Stimulated activated CD4-positive, alpha-beta T cell treated with anti-CD3 and anti-CD28 coated beads, Interleukin-15, amount 100 ng/mL, for 24 hours (primary cell): ENCODE data around the gene C1R.
"Not testable (repeated sequence)": the region's sequence is repeated elsewhere in the genome, so short reads cannot be mapped to it uniquely, and the experiment has no call there.

ENCODE experiments used
- DNase-seq: peaks from one replicate; pipeline ENCODE4 v3.0.0-alpha.2; 2020

C1R gene

DNA sequence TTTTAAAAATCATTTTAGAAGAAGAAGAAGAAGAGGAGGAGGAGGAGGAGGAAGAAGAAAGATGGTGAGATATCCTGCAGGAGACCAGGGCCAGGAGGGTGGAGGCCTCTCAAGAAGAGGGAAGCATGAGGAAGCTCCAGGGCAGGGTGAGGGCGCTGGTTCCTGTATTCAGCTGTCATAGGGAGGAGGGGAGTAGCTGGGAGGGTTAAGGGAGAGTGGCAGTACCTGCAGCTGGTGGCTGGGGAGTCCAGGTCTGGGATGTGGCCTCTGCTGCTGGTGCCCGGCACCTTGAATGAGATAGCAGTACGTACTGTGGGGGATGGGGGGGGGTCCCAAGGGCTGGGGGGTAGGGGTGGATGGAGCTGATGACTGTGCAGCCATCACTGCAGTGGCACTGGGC, 26.6 kb upstream of the C1R start:
- DNase-seq, result no peak

GRCh38 chr12:7117670-7118069, 25.4 kb upstream of the C1R start:
- DNase-seq, result no peak

DNA sequence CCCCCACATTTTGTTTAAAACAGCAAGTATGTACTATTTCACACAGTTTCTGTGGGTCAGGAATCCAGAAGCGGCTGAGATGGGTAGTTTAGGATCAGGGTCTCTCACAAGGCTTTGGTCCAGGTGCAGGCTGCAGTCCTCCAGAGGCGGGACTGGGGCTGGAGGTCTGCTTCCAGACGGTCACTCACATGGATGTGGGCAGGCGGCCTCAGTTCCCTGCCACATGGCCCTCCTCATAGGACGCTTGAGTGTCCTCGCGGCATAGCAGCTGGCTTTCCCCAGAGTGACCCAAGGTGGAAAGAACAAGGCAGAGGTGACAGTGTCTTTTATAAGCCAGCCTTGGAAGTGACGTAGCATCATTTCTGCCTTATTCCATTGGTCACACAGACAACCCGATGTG, 24.7 kb upstream of the C1R start:
- DNase-seq, result no peak

DNA sequence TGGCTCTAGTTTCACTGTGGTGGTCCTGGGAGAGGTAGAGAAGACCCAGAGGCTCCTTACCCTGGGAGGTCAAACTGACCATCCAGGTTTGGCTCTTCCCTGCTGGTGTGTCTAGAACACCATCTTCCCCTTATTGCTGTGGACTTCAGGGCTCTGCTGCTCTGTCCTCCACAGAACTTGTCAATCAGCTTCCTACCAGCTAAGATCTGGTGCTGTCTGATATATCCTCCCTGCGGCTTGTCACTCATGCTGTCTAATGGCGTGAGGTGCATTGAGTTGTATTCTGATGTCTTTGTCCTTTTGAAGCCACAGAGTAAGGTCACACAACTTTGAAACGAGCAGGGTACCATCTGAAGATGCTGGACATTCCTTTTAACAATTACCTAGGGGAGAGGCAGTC, 24.0 kb upstream of the C1R start:
- DNase-seq, result no peak

- no peak for DNase-seq
Measured at GRCh38 chr12:7114851-7115250, 22.6 kb upstream of the C1R start.

DNA sequence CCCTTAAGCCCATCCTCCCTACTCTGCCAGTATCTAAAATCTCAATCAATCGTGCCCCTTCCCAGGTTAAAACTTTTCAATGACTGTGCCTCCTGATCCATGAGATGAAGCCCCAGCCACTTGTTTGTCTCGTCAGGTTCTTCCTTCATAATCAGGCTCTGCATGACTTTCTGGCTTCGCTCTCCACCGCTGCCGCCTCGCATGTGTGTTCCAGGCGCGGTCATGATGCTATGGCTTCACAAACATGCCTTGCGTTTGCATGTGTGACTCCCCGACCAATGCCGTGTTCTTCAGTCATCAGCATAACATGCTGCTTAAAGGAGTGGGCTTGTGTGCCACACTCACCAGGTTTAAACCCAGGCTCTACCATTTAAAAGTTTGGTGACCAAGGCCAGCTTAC, 21.8 kb upstream of the C1R start:
- DNase-seq, result no peak

GRCh38 chr12:7113389-7113871, 21.2 kb upstream of the C1R start:
- DNase-seq, result peak; percentile 39

- DNase-seq, result no peak
Measured at GRCh38 chr12:7112041-7112440, 19.8 kb upstream of the C1R start.

DNA sequence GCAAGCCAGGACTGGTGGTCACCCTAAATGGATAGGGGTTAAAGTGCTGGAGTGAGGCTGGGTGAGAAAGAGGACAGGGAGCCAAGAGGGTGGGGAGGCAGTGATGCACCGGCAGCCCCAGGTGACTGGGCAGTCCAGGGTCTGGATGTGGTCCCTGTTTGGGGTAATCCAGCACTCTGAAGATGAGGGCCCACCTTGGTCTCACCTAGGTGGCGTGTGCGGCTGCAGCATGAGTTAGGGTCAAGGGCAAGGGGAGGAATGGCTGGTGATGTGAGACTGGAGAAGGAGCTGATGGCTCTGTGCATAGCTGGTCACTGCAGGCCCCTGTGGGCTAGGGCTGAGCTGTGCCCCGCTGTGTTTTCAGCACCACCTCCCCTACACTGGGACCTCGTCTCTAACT, 18.4 kb upstream of the C1R start:
- DNase-seq, result no peak

DNA sequence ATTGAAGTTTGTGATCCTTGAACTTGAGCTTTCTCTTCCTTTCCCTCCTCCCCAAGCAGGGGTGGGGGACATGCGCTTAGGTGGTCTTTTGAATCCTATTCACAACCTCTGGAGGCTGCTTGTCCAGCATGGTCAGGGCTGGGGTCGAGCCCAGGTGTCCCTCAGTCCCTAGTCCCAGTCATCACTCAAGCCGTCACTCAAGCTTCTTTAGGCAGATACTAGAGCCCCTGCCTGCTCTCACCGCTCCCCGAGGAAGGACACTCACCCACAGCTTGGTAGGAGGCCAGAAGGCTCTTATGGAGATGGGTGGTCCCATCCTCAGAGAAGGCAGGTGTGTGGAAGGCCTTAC, 17.3 kb upstream of the C1R start:
- no peak for DNase-seq

DNA sequence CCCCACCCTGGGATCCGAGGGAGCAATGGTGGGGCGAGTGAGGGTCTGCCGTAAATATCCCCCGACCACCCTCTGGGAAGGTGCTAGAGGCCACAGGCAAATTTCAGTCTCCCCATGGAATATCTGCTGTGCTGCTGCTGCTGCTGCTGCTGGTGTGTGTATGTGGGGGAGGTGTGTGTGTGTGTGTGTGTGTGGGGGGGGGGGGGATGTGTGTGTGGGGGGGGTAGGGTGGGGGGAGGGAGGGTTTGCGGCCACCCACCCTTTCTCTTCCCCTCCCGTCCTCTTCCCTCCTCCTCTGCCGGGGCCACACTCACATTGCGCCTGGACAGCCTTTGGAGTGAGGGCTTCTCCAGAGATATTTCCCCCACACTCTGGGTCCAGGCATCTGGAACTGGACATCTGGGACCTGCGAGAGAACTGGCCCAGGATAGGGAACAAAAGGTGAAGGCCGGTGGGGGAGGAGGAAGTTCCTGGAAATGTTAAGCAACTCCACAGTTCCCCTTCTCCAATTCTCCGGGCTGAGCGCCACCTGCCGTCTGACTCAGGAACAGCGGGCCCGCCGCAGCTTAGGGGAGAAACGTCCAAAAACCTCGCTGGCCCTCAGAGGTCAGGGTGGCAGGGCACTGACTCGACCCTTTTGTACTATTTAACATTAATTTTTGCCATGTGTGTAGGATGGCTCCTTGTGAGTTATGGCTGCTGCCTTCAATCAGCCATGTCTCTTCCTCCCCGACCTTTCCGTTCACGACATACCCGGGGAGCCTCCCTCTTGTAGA, 16.7 kb upstream of the C1R start, which contains the start of gene C1RL:
Gene C1RL, minus strand, starts transcription at position 419 of the 776 bp plus-strand sequence. Its CDS starts 34 bp downstream, at position 385.
- DNase-seq, result peak; percentile 89

DNA sequence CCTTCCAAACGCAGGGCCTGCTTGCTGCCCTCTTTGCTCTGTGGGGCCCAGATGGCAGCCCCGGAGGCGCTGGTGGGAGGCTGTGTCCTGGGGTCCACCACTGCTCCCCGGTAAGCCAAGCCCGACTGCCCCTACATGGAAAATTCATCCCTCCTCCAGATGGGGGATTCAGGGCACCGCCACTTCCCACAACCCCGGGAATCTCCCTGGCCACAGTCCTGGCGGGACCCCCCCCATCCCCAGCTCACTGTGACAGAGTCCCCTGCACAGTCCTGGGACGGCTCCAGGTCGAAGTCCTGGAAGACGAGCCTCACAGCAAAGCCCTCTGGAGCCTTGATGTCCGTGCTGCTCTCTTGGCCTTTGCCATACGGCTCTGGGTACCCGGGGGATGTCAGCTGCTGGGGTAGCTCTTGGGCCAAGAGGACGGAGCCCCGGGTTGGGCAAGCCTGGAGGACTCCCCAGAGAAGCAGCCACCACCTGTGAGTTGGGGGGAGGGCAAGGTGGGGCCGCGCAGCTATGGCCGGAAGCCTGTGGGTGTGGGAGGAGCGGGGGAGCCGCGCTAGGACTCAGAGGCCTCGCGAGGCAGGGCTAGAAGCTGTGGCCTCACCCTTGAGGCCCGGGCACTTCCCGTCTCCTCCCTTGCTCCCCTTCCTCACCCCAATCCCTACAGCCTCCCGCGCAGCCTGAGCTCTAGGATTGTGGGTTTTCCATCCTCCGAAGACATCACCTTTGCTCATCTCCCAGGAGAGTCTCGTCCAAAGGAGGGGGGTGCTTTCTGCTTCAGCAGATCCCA, 16.0 kb upstream of the C1R start:
- peak; percentile 87 for DNase-seq

- no peak for DNase-seq
Measured at GRCh38 chr12:7107636-7108002, 15.4 kb upstream of the C1R start.

DNA sequence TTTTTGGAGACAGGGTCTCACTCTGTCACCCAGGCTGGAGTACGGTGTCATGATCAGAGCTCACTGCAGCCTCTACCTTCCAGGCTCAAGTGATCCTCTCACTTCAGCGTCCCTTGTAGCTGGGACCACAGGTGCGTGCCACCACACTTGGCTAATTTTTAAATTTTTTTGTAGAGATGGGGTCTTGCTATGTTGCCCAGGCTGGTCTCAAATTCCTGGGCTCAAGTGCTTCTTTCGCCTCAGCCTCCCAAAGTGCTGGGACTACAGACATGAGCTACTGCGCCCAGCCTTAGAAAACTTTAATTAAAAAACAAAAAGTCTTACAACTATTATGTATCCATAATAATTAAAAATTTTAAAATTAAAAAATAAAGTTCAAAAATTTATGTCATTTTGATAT, 14.9 kb upstream of the C1R start:
- not testable (repeated sequence) for DNase-seq

- no peak for DNase-seq
Measured at GRCh38 chr12:7106082-7106481, 13.8 kb upstream of the C1R start.

DNA sequence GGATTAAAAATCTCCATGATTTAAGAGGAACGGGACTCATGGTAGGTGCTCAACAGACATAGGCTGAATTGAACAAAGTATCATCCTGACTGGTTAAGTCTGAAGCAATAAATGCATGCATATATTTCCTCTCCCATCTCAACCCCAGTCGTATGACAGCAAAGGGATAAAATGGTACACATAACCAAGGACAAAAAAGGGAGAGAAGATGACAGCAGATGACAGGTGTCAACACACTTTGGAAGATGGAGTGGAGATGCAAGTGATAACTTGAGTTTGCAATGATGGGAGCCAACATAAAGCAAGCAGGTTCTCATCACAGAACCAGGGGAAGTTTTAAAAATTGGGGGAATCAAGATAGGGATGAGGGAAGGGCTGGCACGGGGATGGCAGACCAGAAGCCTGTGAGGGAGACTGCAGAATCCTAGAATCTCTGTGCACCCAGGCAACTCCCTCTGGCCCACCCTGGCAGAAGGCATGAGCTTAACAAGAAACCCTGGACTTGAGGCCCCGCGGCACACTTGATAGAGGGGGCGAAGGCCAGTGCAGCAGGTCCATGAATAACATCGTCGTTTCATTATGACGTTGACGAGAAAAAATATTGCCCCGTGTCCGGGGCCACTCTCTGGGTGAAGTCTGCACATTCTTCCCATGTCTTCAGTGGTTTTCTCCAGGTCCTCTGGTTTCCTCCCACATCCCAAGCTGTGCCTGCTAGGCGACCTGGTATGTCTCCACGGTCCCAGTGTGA, 11.8 kb upstream of the C1R start:
- DNase-seq, result no peak

GRCh38 chr12:7102582-7102981, 10.3 kb upstream of the C1R start:
- DNase-seq, result no peak

DNA sequence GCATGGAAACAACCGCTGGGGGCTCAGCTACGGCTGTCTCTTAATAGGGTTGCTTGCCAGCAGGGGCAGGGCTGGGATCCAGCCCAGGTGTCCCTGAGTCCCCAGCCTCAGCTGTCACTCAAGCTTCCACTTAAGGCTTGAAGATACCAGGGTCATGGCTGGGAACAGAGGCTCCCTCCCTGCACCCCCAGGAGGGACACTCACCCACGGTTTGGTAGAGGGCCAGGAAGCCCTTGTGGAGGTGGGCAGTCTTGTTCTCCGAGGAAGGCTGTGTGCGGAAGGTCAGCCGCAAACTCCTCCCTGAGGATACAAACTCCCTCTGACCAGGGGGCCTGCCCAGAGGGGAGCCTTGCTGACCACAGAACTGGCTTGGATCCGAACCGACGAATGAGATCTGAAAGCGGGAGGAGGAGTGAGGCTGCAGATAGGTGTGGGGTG, 9.5 kb upstream of the C1R start:
- no peak for DNase-seq

DNA sequence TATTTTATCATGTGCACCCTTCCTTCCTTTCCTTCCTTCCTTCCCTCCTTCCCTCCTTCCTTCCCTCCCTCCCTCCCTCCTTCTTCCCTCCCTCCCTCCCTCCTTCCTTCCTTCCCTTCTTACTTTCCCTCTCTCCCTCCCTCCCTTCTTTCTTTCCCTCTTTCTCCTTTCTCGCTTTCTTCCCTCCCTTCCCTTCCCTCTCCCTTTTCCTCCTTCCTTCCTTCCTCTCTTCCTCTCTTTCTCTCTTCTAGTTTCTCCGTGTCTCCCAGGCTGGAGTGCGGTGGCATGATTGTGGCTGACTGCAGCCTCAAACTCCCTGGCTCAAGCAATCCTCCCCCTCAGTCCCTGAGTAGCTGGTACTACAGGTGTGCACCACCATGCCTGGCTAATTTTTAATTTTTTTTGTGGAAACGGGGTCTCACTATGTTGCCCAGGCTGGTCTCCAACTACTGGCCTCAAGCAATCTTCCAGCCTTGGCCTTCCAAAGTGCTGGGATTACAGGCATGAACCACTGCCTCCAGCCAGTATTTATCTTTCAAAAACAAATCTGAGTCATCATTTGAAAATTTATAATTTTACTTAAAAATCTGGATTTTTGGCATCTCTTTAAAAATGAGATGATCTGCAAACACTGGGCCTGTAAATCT, 8.9 kb upstream of the C1R start:
- DNase-seq, result no peak

GRCh38 chr12:7100239-7100638, 8.0 kb upstream of the C1R start:
- DNase-seq, result no peak

DNA sequence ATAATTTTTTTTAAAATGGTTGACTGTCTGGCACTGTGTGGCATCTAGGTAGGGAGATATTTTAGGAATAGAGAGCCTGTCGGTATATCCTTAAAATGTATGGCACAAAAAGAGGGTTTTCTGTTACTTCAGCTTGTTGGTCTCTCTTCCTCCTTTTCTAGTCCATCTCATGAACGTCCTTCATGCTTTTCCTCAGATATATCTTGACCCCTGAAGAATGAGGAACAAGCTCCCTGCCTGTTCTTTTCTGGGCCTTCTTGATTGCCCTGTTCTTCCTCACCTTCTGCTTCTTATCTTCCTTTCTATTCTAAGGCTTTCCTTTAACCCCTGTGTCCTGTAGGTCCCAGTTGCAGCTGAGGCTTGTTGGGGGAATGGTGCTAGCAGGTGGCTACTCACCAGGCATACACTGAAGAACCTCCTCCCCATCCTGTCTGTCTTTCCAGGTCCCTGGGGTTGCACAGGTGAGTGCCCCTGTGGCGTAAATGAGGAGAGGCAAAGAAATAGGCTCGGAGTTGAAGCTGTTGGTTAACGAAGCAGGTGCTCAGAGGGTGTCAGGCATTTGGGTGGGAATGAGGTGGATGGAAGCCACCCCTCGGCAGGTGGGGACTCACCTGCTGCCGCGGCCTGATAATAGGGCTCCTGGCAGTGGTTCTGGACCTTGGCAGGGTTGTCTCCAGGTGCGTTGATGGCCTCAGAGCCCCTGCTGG, 7.2 kb upstream of the C1R start:
- no peak for DNase-seq

GRCh38 chr12:7096979-7097378, 4.7 kb upstream of the C1R start:
- no peak for DNase-seq
